K562 (cell line): Measurements from ENCODE around the gene RNU6-9. TPM values are rescaled to one million over a fixed set of nuclear protein-coding genes. Genes with fewer than 3 reads are reported as not detected.

Source experiments
- CXXC5 ChIP-seq: fragments of 250-450 bp; sonication (Bioruptor Pico); IDR thresholded peaks from 2 replicates; pipeline ENCODE4 v1.8.0; 2022; ENCODE audit warnings: inconsistent platforms, mild to moderate bottlenecking, moderate library complexity
- DDX20 ChIP-seq: fragments of 450-650 bp; IDR thresholded peaks from 2 replicates; pipeline ENCODE4 v1.6.1; 2016; ENCODE audit warnings: missing genetic modification characterization, low read depth, mild to moderate bottlenecking, missing compliant biosample characterization, moderate library complexity
- DPF2 ChIP-seq: fragments of 450-650 bp; IDR thresholded peaks from 2 replicates; pipeline ENCODE4 v1.6.1; 2016
- GATAD2B ChIP-seq: fragments of 450-650 bp; IDR thresholded peaks from 2 replicates; pipeline ENCODE4 v1.6.1; 2017; ENCODE audit warnings: mild to moderate bottlenecking, borderline replicate concordance
- GTF2E2 ChIP-seq: fragments of 200-800 bp; sonication (Bioruptor generic); IDR thresholded peaks from 2 replicates; pipeline ENCODE4 v1.6.1; 2016; ENCODE audit warnings: missing genetic modification characterization, missing compliant biosample characterization
- HCFC1 ChIP-seq: IDR thresholded peaks from 2 replicates; pipeline ENCODE4 v1.6.1; 2012; ENCODE audit warnings: low read depth, low read length, improper control_type of control experiment
- ILF3 ChIP-seq: fragments of 450-650 bp; IDR thresholded peaks from 2 replicates; pipeline ENCODE4 v1.6.1; 2018; ENCODE audit warnings: antibody characterized with exemption, mild to moderate bottlenecking, moderate library complexity, borderline replicate concordance
- MAZ ChIP-seq, 2 experiments: fragments of 450-650 bp in 1 of 2; sonication (generic) in 1 of 2; formaldehyde crosslinking; IDR thresholded peaks in 1 of 2; conservative IDR thresholded peaks in 1 of 2; 2 replicates each; pipeline versions ENCODE4 v1.4.0 to v1.5.0; 2020; ENCODE audit warnings: mild to moderate bottlenecking in 1 of 2, missing genetic modification reagents in 1 of 2
- NONO ChIP-seq, 2 experiments: fragments of 200-400 bp in 1 of 2; fragments of 450-650 bp in 1 of 2; formaldehyde crosslinking in 1 of 2; IDR thresholded peaks; 2 replicates each; pipeline ENCODE4 v1.6.1; 2017; ENCODE audit warnings: low read depth in 2 of 2, mild to moderate bottlenecking in 2 of 2, moderate library complexity in 2 of 2, low read length in 1 of 2
- PTRF ChIP-seq: fragments of 450-650 bp; IDR thresholded peaks from 2 replicates; pipeline ENCODE4 v1.6.1; 2016; ENCODE audit warnings: mild to moderate bottlenecking, missing genetic modification characterization, missing compliant biosample characterization
- RAD21 ChIP-seq, 2 experiments: fragments of 250-450 bp in 1 of 2; fragments of 450-650 bp in 1 of 2; sonication (Bioruptor Pico) in 1 of 2; formaldehyde crosslinking in 1 of 2; IDR thresholded peaks in 1 of 2; conservative IDR thresholded peaks in 1 of 2; 2 replicates each; pipeline versions ENCODE4 v1.4.0 to v1.8.0; 2020 to 2022; ENCODE audit warnings: mild to moderate bottlenecking in 2 of 2, moderate library complexity in 1 of 2
- RFX5 ChIP-seq: IDR thresholded peaks from 2 replicates; pipeline ENCODE4 v1.6.1; 2011; ENCODE audit warnings: low read depth, mild to moderate bottlenecking, improper control_type of control experiment, low read length
- SAP30 ChIP-seq: fragments of 200-600 bp; sonication (generic); IDR thresholded peaks from 2 replicates; pipeline ENCODE4 v1.6.1; 2012; ENCODE audit warnings: borderline replicate concordance, low read depth, mild to moderate bottlenecking, moderate library complexity, low read length, control low read depth, inconsistent platforms; ENCODE audit not compliant: insufficient read depth, poor library complexity, severe bottlenecking
- SMARCC2 ChIP-seq: fragments of 450-650 bp; IDR thresholded peaks from 2 replicates; pipeline ENCODE4 v1.6.1; 2017; ENCODE audit warnings: antibody characterized with exemption, moderate library complexity, mild to moderate bottlenecking, low read depth
- SMC3 ChIP-seq: conservative IDR thresholded peaks from 2 replicates; pipeline ENCODE4 v1.6.1; 2011; ENCODE audit warnings: low read depth, low read length, improper control_type of control experiment; ENCODE audit not compliant: insufficient read depth
- SRF ChIP-seq, 2 experiments: fragments of 250-450, 450-650 bp in 1 of 2; sonication (Bioruptor Pico) in 1 of 2; sonication (generic) in 1 of 2; formaldehyde crosslinking; IDR thresholded peaks; 2 replicates each; pipeline versions ENCODE4 v1.5.0 to v1.5.1; 2020 to 2022; ENCODE audit warnings: mild to moderate bottlenecking in 1 of 2, missing genetic modification reagents in 1 of 2
- TCF3 ChIP-seq: sonication (generic); formaldehyde crosslinking; IDR thresholded peaks from 2 replicates; pipeline ENCODE4 v1.4.0; 2020; ENCODE audit warnings: mild to moderate bottlenecking, missing genetic modification reagents
- ZBED1 ChIP-seq: IDR thresholded peaks from 2 replicates; pipeline ENCODE4 v1.6.1; 2014
- ZFPM2 ChIP-seq: fragments of 250-450 bp; sonication (Bioruptor Pico); IDR thresholded peaks from 2 replicates; pipeline ENCODE4 v1.5.1; 2022; ENCODE audit warnings: mild to moderate bottlenecking
- ZNF121 ChIP-seq: sonication (generic); formaldehyde crosslinking; conservative IDR thresholded peaks from 2 replicates; pipeline ENCODE4 v1.8.0; 2022; ENCODE audit warnings: missing genetic modification reagents
- ZNF699 ChIP-seq: fragments of 250-450 bp; sonication (Bioruptor Pico); IDR thresholded peaks from 2 replicates; pipeline ENCODE4 v1.8.0; 2021; ENCODE audit warnings: mild to moderate bottlenecking, moderate library complexity; ENCODE audit not compliant: insufficient replicate concordance
- polyA plus RNA-seq, 8 experiments: library from polyadenylated mRNA; depleted of rRNA in 4 of 8; stranded (reverse) in 5 of 8; unstranded in 3 of 8; fragments of >200 nt; fragmentation: Nextera tagmentation in 2 of 8; fragmentation: Illumina TruSeq in 1 of 8; extraction: Ambion mirVana in 2 of 8; extraction: Trizol in 1 of 8; gene quantifications; 2 replicates each; pipeline versions ENCODE4 v1.2.1 to v1.2.3, GENCODE V29; 2011 to 2014; ENCODE audit warnings: inconsistent platforms in 1 of 8, missing spikeins in 1 of 8
- total RNA-seq, 7 experiments: library from RNA; depleted of rRNA in 6 of 7; stranded (reverse); fragments of >200 nt in 6 of 7; fragmentation: Illumina TruSeq in 2 of 7; extraction: Trizol in 2 of 7; gene quantifications; 2 replicates each; pipeline versions ENCODE4 v1.2.1 to v1.2.3, GENCODE V29; 2011 to 2021; ENCODE audit warnings: low replicate concordance in 1 of 7
- TF ChIP-seq, protein P1 (sequence below): fragments of 250-450 bp; sonication (Bioruptor Pico); IDR thresholded peaks from 2 replicates; pipeline ENCODE4 v1.5.0; 2021; ENCODE audit warnings: mild to moderate bottlenecking, moderate library complexity
- TF ChIP-seq, protein P2 (sequence below): fragments of 200-800 bp; sonication (Bioruptor generic); IDR thresholded peaks from 2 replicates; pipeline ENCODE4 v1.6.1; 2017; ENCODE audit warnings: missing genetic modification characterization, missing compliant biosample characterization

Gene RNU6-9
- total and polyA plus RNA-seq, 9 of the 15 experiments (the other 6 are each of a cell fraction or from before 2014, with no cell fraction given) = not detected

DNA sequence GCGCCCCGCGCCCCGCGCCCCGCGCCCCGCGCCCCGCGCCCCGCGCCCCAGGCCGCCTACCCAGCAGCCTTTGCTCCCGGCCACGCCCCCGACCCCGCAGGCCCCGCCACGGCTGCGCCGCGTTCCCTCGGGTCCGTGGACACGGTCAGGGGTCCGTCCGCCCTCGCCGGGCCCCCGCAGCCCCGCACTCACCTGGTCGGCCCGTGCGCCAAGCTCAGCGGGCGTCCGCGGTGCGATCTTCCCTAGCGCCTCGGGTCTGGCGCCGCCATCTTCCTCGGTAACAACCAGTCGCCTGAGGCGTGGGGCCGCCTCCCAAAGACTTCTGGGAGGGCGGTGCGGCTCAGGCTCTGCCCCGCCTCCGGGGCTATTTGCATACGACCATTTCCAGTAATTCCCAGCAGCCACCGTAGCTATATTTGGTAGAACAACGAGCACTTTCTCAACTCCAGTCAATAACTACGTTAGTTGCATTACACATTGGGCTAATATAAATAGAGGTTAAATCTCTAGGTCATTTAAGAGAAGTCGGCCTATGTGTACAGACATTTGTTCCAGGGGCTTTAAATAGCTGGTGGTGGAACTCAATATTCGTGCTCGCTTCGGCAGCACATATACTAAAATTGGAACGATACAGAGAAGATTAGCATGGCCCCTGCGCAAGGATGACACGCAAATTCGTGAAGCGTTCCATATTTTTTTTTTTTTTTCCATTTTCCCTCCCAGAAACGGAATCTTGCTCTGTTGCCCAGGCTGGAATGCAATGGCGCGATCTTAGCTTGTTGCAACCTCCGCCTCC is at the start of gene RNU6-9, which contains the start of gene MED16 (continued):
- peak; percentile 77; the same call in 1 of the 2 replicates for TF ChIP-seq ILF3
- TF ChIP-seq DDX20 (tag) = no peak
- TF ChIP-seq SAP30 = peak; percentile 72
- 0 out of 2 replicates have a peak, but pooled peaks have one; percentile 43 for TF ChIP-seq HCFC1
- TF ChIP-seq SRF (CRISPR knock-in tag; IDR thresholded peaks at IDR 0.05) = peak in 1 of 2 experiments; percentile 62; a peak in 1 of 4 replicates
- TF ChIP-seq SMC3 = 0 out of 2 replicates have a peak, but pooled peaks have one; percentile 9
- TF ChIP-seq, protein P1, sequence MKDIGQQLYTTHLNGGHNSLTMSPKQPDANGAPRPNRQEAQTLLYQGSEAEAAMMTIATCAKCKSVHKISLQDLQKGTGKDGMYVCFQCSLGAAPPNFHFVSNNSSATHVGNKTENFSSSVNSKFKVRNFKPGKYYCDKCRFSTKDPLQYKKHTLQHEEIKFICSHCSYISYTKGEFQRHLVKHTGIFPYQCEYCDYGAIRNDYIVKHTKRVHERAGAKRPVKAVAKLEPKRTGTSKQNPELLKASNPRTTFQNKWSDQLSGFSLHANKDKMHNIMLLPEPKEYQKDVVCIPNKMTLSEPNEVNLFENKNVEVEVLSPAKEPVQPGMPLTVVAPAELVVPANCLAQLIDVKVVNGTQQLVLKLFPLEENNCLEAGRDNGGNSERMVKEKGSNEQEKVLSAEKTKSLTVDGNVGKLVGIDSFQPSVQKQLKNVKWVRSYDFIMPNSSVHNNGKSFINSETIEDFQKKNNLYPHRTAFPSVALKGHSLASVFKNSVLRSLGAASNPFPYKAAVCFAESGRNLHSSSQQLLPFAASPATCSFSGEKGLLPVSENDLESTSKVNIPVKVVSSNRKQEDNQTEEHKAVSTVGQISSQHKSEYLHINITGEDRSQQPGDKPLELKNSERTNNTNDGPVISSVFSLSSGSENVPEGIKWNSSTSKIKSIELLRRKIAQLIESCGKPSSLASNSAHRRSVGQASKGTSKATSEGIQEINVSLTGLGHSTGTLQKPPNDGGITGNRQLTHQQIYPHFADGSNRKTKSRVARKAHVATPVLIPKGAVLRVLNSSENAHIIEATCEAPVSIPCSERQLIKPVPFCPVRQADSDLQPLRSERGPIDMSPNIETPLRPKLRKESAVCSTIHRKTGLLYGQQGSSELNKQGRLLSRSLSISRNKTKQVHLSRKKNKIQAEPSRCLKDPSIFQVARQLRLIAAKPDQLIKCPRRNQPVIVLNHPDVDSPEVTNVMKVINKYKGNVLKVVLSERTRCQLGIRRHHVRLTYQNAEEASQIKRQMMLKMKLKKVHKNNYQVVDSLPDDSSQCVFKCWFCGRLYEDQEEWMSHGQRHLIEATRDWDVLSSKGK = no peak
- TF ChIP-seq RFX5 = no peak; the same call in 1 of the 2 replicates
- TF ChIP-seq ZBED1 = no peak
- TF ChIP-seq, protein P2, sequence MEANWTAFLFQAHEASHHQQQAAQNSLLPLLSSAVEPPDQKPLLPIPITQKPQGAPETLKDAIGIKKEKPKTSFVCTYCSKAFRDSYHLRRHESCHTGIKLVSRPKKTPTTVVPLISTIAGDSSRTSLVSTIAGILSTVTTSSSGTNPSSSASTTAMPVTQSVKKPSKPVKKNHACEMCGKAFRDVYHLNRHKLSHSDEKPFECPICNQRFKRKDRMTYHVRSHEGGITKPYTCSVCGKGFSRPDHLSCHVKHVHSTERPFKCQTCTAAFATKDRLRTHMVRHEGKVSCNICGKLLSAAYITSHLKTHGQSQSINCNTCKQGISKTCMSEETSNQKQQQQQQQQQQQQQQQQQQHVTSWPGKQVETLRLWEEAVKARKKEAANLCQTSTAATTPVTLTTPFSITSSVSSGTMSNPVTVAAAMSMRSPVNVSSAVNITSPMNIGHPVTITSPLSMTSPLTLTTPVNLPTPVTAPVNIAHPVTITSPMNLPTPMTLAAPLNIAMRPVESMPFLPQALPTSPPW (CRISPR knock-in tag) = peak; percentile 61
- no peak for TF ChIP-seq PTRF (tag)
- TF ChIP-seq CXXC5 (CRISPR knock-in tag) = peak; percentile 83
- TF ChIP-seq GATAD2B = peak; percentile 59
- peak; percentile 65 to 75; a peak in 3 of 4 replicates for TF ChIP-seq MAZ (CRISPR knock-in tag; conservative IDR thresholded peaks at IDR 0.05 in 1 of 2, IDR thresholded peaks at IDR 0.05 in 1 of 2)
- TF ChIP-seq ZFPM2 (CRISPR knock-in tag) = no peak
- TF ChIP-seq DPF2 = 0 out of 2 replicates have a peak, but pooled peaks have one; percentile 53
- no peak for TF ChIP-seq SMARCC2
- TF ChIP-seq TCF3 = 0 out of 2 replicates have a peak, but pooled peaks have one; percentile 5
- peak; percentile 88 for TF ChIP-seq ZNF121 (CRISPR knock-in tag)
- no peak for TF ChIP-seq GTF2E2
- TF ChIP-seq ZNF699 (CRISPR knock-in tag) = no peak
- TF ChIP-seq RAD21 (CRISPR knock-in tag; conservative IDR thresholded peaks at IDR 0.05 in 1 of 2, IDR thresholded peaks at IDR 0.05 in 1 of 2) = 0 out of 4 replicates have a peak, but pooled peaks of 1 of the 2 experiments have one; percentile 10
- TF ChIP-seq NONO (IDR thresholded peaks at IDR 0.05; ENCODE audit: low read depth in 2 of 2, low read length in 1 of 2) = peak in 1 of 2 experiments; percentile 85; a peak in 3 of 4 replicates
